Neural crest cell (in vitro differentiated cells): ENCODE results near the gene IL12RB1. TPM values are rescaled to one million over a fixed set of nuclear protein-coding genes. Genes with fewer than 3 reads are reported as not detected.

Experiments
- total RNA-seq: library from RNA; stranded (reverse); gene quantifications from 2 replicates; pipeline ENCODE4 v1.2.1, GENCODE V29; 2021

IL12RB1 gene
- total RNA-seq, 1 donor from 2014 or later, result not detected

Other genes starting within 250 kb of the IL12RB1 start
- gene JAK3, start 239.0 kb downstream of the IL12RB1 start, total RNA-seq, result 1.3 and 1.6 TPM in 2 replicates
- gene RPL18A, start 227.0 kb downstream of the IL12RB1 start, total RNA-seq, result 2,184 and 2,260 TPM in 2 replicates
- gene SLC5A5, start 215.0 kb downstream of the IL12RB1 start, total RNA-seq, result not detected in 2 replicates
- 122 and 126 TPM in 2 replicates for gene CCDC124, start 153.9 kb downstream of the IL12RB1 start, total RNA-seq
- 6.2 and 6.5 TPM in 2 replicates for gene KCNN1, start 119.8 kb downstream of the IL12RB1 start, total RNA-seq
- gene ARRDC2, start 78.8 kb downstream of the IL12RB1 start, total RNA-seq, result 0.56 and 1.2 TPM in 2 replicates
- 12.6 and 13.4 TPM in 2 replicates for gene MAST3, start 10.8 kb upstream of the IL12RB1 start, total RNA-seq
- 72.5 and 74.8 TPM in 2 replicates for gene PIK3R2, start 66.2 kb upstream of the IL12RB1 start, total RNA-seq
- gene IFI30, start 86.9 kb upstream of the IL12RB1 start, total RNA-seq, result not detected in 2 replicates
- gene MPV17L2, start 106.3 kb upstream of the IL12RB1 start, total RNA-seq, result 16.9 and 17.2 TPM in 2 replicates
- 9.2 and 9.9 TPM in 2 replicates for gene RAB3A, start 117.1 kb upstream of the IL12RB1 start, total RNA-seq
- 0.09 and 0.25 TPM in 2 replicates for gene PDE4C, start 139.5 kb upstream of the IL12RB1 start, total RNA-seq
- 2.2 and 2.5 TPM in 2 replicates for gene IQCN, start 187.5 kb upstream of the IL12RB1 start, total RNA-seq
- gene JUND, start 194.7 kb upstream of the IL12RB1 start, total RNA-seq, result 73.6 and 85.1 TPM in 2 replicates
- gene LSM4, start 236.1 kb upstream of the IL12RB1 start, total RNA-seq, result 283 and 292 TPM in 2 replicates